Measurements from ENCODE around the gene GALNT13. TPM values are rescaled to one million over a fixed set of nuclear protein-coding genes. Genes with fewer than 3 reads are reported as not detected.

The GALNT13 gene
- total RNA-seq, 1 donor from 2014 or later, result 5.8 TPM

- no peaks in the 10 kb centered on the region for H3K36me3 ChIP-seq
- intact Hi-C loops (cut with DNase I), result no loop called here
- H3K27ac ChIP-seq, result no peak overlapping the region
- H3K4me3 ChIP-seq, result no peak overlapping the region
- H3K27me3 ChIP-seq, result no peaks in the 10 kb centered on the region
- ATAC-seq (peak; percentile 48), DNase-seq (no peak)
- H3K9me3 ChIP-seq, result no peaks in the 10 kb centered on the region
- TF ChIP-seq CTCF (IDR thresholded peaks at IDR 0.05), result no peak
- no peaks in the 10 kb centered on the region for H3K4me1 ChIP-seq
Measured at GRCh38 chr2:154013514-154013913, 141.8 kb downstream of the GALNT13 start.

DNA sequence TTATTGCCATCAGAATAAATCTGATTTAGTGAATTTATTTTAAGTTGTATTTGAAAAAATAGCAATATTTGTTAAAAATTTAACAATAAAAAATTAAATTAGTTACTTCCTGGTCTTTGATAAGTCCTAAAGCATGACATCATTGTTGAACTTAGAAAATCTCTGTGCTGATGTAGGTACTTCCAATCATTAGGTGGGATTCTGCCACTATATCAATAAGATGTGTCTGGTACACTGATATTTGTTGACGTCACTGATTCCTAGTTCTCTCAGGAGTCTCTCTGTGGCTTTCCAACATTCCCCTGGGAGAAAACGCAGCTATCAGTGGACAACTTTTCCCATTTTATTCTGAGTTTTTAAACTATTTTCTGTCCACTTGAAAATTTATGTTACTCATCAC is 143.5 kb downstream of the GALNT13 start:
- H3K4me1 ChIP-seq, result no peaks in the 10 kb centered on the region
- H3K27ac ChIP-seq, result no peak overlapping the region
- H3K27me3 ChIP-seq, result no peaks in the 10 kb centered on the region
- H3K36me3 ChIP-seq, result no peaks in the 10 kb centered on the region
- intact Hi-C loops (cut with DNase I), result no loop called here
- TF ChIP-seq CTCF (IDR thresholded peaks at IDR 0.05), result no peak
- ATAC-seq, result no peak
- no peaks in the 10 kb centered on the region for H3K9me3 ChIP-seq
- DNase-seq, result no peak
- no peak overlapping the region for H3K4me3 ChIP-seq

DNA sequence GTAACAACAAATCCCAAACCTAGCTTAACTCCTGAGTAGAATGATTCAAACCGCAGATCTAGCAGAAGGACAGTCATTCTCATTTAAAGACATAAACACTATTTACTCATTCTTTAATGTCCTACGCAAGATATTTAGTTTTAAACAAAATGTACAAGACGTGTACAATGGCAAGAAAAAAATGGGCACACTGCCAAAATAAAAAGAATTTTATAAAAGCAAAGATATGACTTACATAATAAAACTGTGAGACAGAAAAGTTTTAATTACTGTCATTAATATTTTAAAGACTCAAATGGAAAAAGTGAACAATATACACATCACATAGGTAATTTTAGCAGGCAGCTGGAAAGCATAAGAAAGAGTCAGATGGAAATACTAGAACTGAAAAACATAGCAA is 157.8 kb downstream of the GALNT13 start:
- no peaks in the 10 kb centered on the region for H3K36me3 ChIP-seq
- no peak for ATAC-seq
- H3K27ac ChIP-seq, result no peak overlapping the region
- H3K27me3 ChIP-seq, result no peaks in the 10 kb centered on the region
- intact Hi-C loops (cut with DNase I), result no loop called here
- no peak for DNase-seq
- no peaks in the 10 kb centered on the region for H3K9me3 ChIP-seq
- TF ChIP-seq CTCF (IDR thresholded peaks at IDR 0.05), result no peak
- no peak overlapping the region for H3K4me3 ChIP-seq
- no peaks in the 10 kb centered on the region for H3K4me1 ChIP-seq

DNA sequence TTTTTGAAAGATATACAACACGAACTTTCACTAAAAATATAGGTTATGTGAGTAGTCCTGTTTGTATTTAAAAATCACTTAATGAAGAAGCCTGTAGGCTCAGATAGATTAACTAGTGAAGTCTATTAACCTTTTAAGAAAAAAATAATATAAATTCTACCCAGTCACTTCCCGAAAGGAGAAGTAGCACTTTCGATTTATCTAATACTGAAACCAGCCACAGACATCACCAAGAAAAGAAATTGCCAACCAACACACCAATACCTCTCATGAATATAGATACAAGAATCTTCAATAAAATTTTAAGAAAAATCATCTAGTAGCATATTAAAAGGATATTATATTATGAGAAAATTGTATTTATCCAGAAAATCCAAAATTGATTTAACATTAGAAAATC is 160.5 kb downstream of the GALNT13 start:
- Histone ChIP-seq H3K36me3 (no peaks in the 10 kb centered on the region), H3K9me3 (no peaks in the 10 kb centered on the region), H3K27ac (no peak overlapping the region), H3K4me3 (no peak overlapping the region), H3K4me1 (no peaks in the 10 kb centered on the region), H3K27me3 (no peaks in the 10 kb centered on the region)
- intact Hi-C loops (cut with DNase I), result no loop called here
- ATAC-seq (no peak), DNase-seq (no peak)
- TF ChIP-seq CTCF (IDR thresholded peaks at IDR 0.05), result no peak

DNA sequence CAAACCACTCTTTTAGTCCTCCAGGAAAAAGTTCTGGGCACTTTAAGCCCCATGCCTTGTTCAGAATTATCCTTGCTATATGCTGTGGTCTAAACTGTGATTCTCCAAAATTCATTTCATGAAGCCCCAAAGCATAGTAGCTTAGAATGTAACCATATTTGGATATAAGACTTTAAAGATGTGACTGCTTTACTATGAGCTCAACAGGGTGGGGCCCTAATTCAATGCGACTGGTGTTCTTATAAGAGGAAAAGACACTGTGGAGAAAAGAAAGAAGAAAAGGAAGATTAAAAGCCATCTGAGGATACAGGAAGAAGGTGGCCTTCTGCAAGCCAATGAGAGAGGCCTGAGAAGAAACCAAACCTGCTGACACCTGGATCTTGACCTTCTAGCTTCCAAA is 174.8 kb downstream of the GALNT13 start:
- no peak for DNase-seq
- Histone ChIP-seq H3K27me3 (no peaks in the 10 kb centered on the region), H3K4me1 (no peaks in the 10 kb centered on the region), H3K36me3 (no peaks in the 10 kb centered on the region), H3K9me3 (no peaks in the 10 kb centered on the region), H3K27ac (no peak overlapping the region), H3K4me3 (no peak overlapping the region)
- ATAC-seq, result no peak
- intact Hi-C loops (cut with DNase I), result no loop called here
- TF ChIP-seq CTCF (IDR thresholded peaks at IDR 0.05), result no peak

- intact Hi-C loops (cut with DNase I), result no loop called here
- Histone ChIP-seq H3K27ac (no peak overlapping the region), H3K27me3 (no peaks in the 10 kb centered on the region), H3K36me3 (no peaks in the 10 kb centered on the region), H3K4me3 (no peak overlapping the region), H3K9me3 (no peaks in the 10 kb centered on the region), H3K4me1 (no peaks in the 10 kb centered on the region)
- DNase-seq, result no peak
- ATAC-seq, result no peak
- no peak for TF ChIP-seq CTCF (IDR thresholded peaks at IDR 0.05)
Measured at GRCh38 chr2:154048905-154049304, 177.2 kb downstream of the GALNT13 start.

All from upper lobe of right lung (tissue), 1 donor.